PC-3 (cell line): ENCODE measurements around the gene POLR2C. TPM values are rescaled to one million over a fixed set of nuclear protein-coding genes. Genes with fewer than 3 reads are reported as not detected.
"Not testable (repeated sequence)": the region's sequence is repeated elsewhere in the genome, so short reads cannot be mapped to it uniquely, and the experiment has no call there.

Experiments used
- ATAC-seq: fragments of 200-7000 bp; cut with Tn5 transposase; 2 replicates; pipeline ENCODE4 v1.9.1; 2020; ENCODE audit warnings: mild to moderate bottlenecking, moderate library complexity
- BruUV-seq: library from RNA; stranded (reverse); fragments of 400-500 nt; replicated peaks from 2 replicates; lab custom pipeline; 2021; lab: Mats Ljungman, UMichigan
- CTCF ChIA-PET: fragments of 300-600 bp; sonication (Branson Sonifier 250); formaldehyde crosslinking; loops from one replicate; lab custom pipeline; 2022; ENCODE audit warnings: antibody characterized with exemption; lab: Charles Lee
- POLR2A ChIA-PET: fragments of 300-600 bp; sonication (Branson Sonifier 250); formaldehyde crosslinking; loops from one replicate; lab custom pipeline; 2022; ENCODE audit warnings: antibody characterized with exemption; ENCODE audit not compliant: unreplicated experiment; lab: Charles Lee
- DNase-seq: peaks from one replicate; pipeline ENCODE4 v3.0.0-alpha.2; 2015
- H2AFZ ChIP-seq: fragments of 300-600 bp; sonication (generic); 2 replicates; pipeline ENCODE4 v1.6.0; 2016; ENCODE audit warnings: antibody characterized with exemption, low read length
- H3F3A ChIP-seq: fragments of 300-600 bp; sonication (generic); one replicate; pipeline ENCODE4 v1.6.0; 2017; ENCODE audit warnings: antibody characterized with exemption, low read length, control low read depth, mild to moderate bottlenecking; ENCODE audit not compliant: unreplicated experiment
- H3K27ac ChIP-seq: fragments of 300-600 bp; sonication (generic); 2 replicates; pipeline ENCODE4 v1.5.1; 2016; ENCODE audit warnings: mild to moderate bottlenecking, low read length
- H3K27me3 ChIP-seq: fragments of 300-600 bp; sonication (generic); 2 replicates; pipeline ENCODE4 v1.6.1; 2016; ENCODE audit warnings: low read length, mixed read lengths
- H3K36me3 ChIP-seq: fragments of 300-600 bp; sonication (generic); 2 replicates; pipeline ENCODE4 v1.6.1; 2016; ENCODE audit warnings: low read depth, mixed run types, low read length, mixed read lengths
- H3K4me1 ChIP-seq: fragments of 300-600 bp; sonication (generic); 2 replicates; pipeline ENCODE4 v1.5.1; 2016; ENCODE audit warnings: low read length; ENCODE audit not compliant: insufficient read depth
- H3K4me2 ChIP-seq: fragments of 300-600 bp; sonication (generic); 2 replicates; pipeline ENCODE4 v1.6.0; 2016; ENCODE audit warnings: low read length
- H3K4me3 ChIP-seq: fragments of 300-600 bp; sonication (generic); 2 replicates; pipeline ENCODE4 v1.5.1; 2016; ENCODE audit warnings: mild to moderate bottlenecking, low read length, mixed read lengths
- H3K79me2 ChIP-seq: fragments of 300-600 bp; sonication (generic); 2 replicates; pipeline ENCODE4 v1.6.1; 2017; ENCODE audit warnings: low read length, mixed read lengths
- H3K9ac ChIP-seq: fragments of 300-600 bp; sonication (generic); 2 replicates; pipeline ENCODE4 v1.6.0; 2016; ENCODE audit warnings: mild to moderate bottlenecking, low read length
- H3K9me2 ChIP-seq: fragments of 300-600 bp; sonication (generic); replicated peaks from 2 replicates; pipeline ENCODE4 v1.6.1; 2016; ENCODE audit warnings: mixed run types, low read length, mixed read lengths
- H3K9me3 ChIP-seq: fragments of 300-600 bp; sonication (generic); 2 replicates; pipeline ENCODE4 v1.6.1; 2016; ENCODE audit warnings: low read length, mixed read lengths
- H4K20me1 ChIP-seq: fragments of 300-600 bp; sonication (generic); 2 replicates; pipeline ENCODE4 v1.6.1; 2016; ENCODE audit warnings: low read length, mixed read lengths
- CTCF ChIP-seq: fragments of 300-600 bp; sonication (generic); conservative IDR thresholded peaks from 2 replicates; pipeline ENCODE4 v1.5.1; 2017; ENCODE audit warnings: antibody characterized with exemption, low read depth, mild to moderate bottlenecking, low read length
- EZH2 ChIP-seq: fragments of 300-600 bp; sonication (generic); IDR thresholded peaks from one replicate; pipeline ENCODE4 v1.6.1; 2017; ENCODE audit warnings: antibody characterized with exemption, mild to moderate bottlenecking, low read length; ENCODE audit not compliant: unreplicated experiment
- EZH2phosphoT487 ChIP-seq: fragments of 300-600 bp; sonication (generic); IDR thresholded peaks from 2 replicates; pipeline ENCODE4 v1.6.1; 2018; ENCODE audit warnings: mild to moderate bottlenecking, antibody characterized with exemption, low read length, borderline replicate concordance
- intact Hi-C: fragments of 100-400 bp; cut with micrococcal nuclease; formaldehyde crosslinking; loops from 2 replicates; pipeline ENCODE4 v1.9.0; 2023
- total RNA-seq: library from RNA; depleted of rRNA; stranded (reverse); fragments of >200 nt; gene quantifications from 2 replicates; pipeline ENCODE4 v1.2.3, GENCODE V29; 2014

POLR2C gene
- total RNA-seq, 1 experiment from 2014 or later: 114 TPM

- ATAC-seq: no peak
- no peaks in the 10 kb centered on the region for H3K27me3 ChIP-seq
- POLR2A ChIA-PET: no interaction called here
- intact Hi-C loops: no loop called here
- no peak overlapping the region for H2AFZ ChIP-seq
- no peak for TF ChIP-seq CTCF
- no peak for TF ChIP-seq EZH2
- no peak for TF ChIP-seq EZH2phosphoT487
- no peak overlapping the region for H3K4me3 ChIP-seq
- H4K20me1 ChIP-seq: no peaks in the 10 kb centered on the region
- no peaks in the 10 kb centered on the region for H3K9me3 ChIP-seq
- H3F3A ChIP-seq: no peaks in the 10 kb centered on the region
- peaks cover 26% of the 10 kb centered on the region for H3K36me3 ChIP-seq
- DNase-seq: no peak
- no peaks in the 10 kb centered on the region for H3K79me2 ChIP-seq
- BruUV-seq: no TSS peak
- no peak overlapping the region for H3K27ac ChIP-seq
- no peaks in the 10 kb centered on the region for H3K4me1 ChIP-seq
- no peaks in the 10 kb centered on the region for H3K9me2 ChIP-seq
- CTCF ChIA-PET: no interaction called here
- H3K4me2 ChIP-seq: no peak overlapping the region
- no peak overlapping the region for H3K9ac ChIP-seq
These were observed 28.5 kb upstream of the POLR2C start for GRCh38 chr16:57434003-57434402.

GRCh38 chr16:57435838-57436237, 26.6 kb upstream of the POLR2C start:
- POLR2A ChIA-PET: no interaction called here
- H3K4me1 ChIP-seq: no peaks in the 10 kb centered on the region
- H4K20me1 ChIP-seq: no peaks in the 10 kb centered on the region
- H3K4me3 ChIP-seq: no peak overlapping the region
- H3K36me3 ChIP-seq: peaks cover 26% of the 10 kb centered on the region
- ATAC-seq (no peak), DNase-seq (no peak)
- no peak for TF ChIP-seq CTCF
- no peak for TF ChIP-seq EZH2
- TF ChIP-seq EZH2phosphoT487: no peak
- CTCF ChIA-PET: no interaction called here
- no peak overlapping the region for H2AFZ ChIP-seq
- no peak overlapping the region for H3K4me2 ChIP-seq
- H3K79me2 ChIP-seq: 0 out of 2 replicates have a peak, but pooled peaks cover 2% of the 10 kb centered on the region
- no peaks in the 10 kb centered on the region for H3K27me3 ChIP-seq
- H3K9me3 ChIP-seq: no peaks in the 10 kb centered on the region
- BruUV-seq: no TSS peak
- H3K9me2 ChIP-seq: no peaks in the 10 kb centered on the region
- H3K27ac ChIP-seq: no peak overlapping the region
- intact Hi-C loops: no loop called here
- no peaks in the 10 kb centered on the region for H3F3A ChIP-seq
- no peak overlapping the region for H3K9ac ChIP-seq

GRCh38 chr16:57439947-57440346, 22.5 kb upstream of the POLR2C start:
- POLR2A ChIA-PET, CTCF ChIA-PET: not testable (repeated sequence)
- peaks cover 20% of the 10 kb centered on the region for H3K36me3 ChIP-seq

GRCh38 chr16:57440551-57440950, 21.9 kb upstream of the POLR2C start:
- H3F3A ChIP-seq, CTCF ChIA-PET, H3K27ac ChIP-seq, H3K4me3 ChIP-seq, H3K9ac ChIP-seq, intact Hi-C loops, H3K9me3 ChIP-seq, ATAC-seq, H3K4me1 ChIP-seq, H2AFZ ChIP-seq, H4K20me1 ChIP-seq, DNase-seq, H3K4me2 ChIP-seq, H3K9me2 ChIP-seq, BruUV-seq, H3K27me3 ChIP-seq, POLR2A ChIA-PET: not testable (repeated sequence)
- peaks cover 20% of the 10 kb centered on the region for H3K36me3 ChIP-seq
- H3K79me2 ChIP-seq: peaks cover 45% of the 10 kb centered on the region

More at GRCh38 chr16:57439947-57440346, 22.5 kb upstream of the POLR2C start:
- DNase-seq, H3K9me3 ChIP-seq, H3K4me3 ChIP-seq, H3K4me2 ChIP-seq, H3K9ac ChIP-seq, ATAC-seq, H3F3A ChIP-seq, H3K27me3 ChIP-seq, intact Hi-C loops, H4K20me1 ChIP-seq, H2AFZ ChIP-seq, H3K4me1 ChIP-seq, H3K9me2 ChIP-seq, H3K27ac ChIP-seq, BruUV-seq: not testable (repeated sequence)
- peaks cover 38% of the 10 kb centered on the region for H3K79me2 ChIP-seq
